Measurements from ENCODE around the gene SPTBN4. TPM values are rescaled to one million over a fixed set of nuclear protein-coding genes. Genes with fewer than 3 reads are reported as not detected.
"Not testable (repeated sequence)": the region's sequence is repeated elsewhere in the genome, so short reads cannot be mapped to it uniquely, and the experiment has no call there.

SPTBN4 gene
- total and polyA plus RNA-seq, 9 donors, result 2.2 to 11.6 (median 6.2) TPM

DNA sequence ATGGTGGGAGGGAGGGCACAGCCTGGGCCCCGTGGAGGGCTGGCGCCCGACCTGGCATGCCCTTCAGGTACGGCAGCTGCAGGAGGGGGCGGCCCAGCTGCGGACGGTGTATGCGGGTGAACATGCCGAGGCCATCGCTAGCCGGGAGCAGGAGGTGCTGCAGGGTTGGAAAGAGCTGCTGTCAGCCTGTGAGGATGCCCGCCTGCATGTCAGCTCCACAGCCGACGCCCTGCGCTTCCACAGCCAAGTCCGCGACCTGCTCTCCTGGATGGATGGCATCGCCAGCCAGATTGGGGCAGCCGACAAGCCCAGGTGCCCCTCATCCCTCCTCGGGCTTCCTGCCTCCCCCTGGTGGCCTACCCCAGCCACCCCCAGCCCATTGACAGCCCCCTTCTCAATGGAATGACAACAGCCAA is 93.3 kb downstream of the SPTBN4 start:
- Histone ChIP-seq H3K27me3 (no peaks in the 10 kb centered on the region), H3K9me3 (no peaks in the 10 kb centered on the region), H3K36me3 (no peaks in the 10 kb centered on the region), H3K4me1 (ENCODE audit: insufficient read depth) (no peaks in the 10 kb centered on the region), H3K4me3 (no peak overlapping the region), H3K27ac (no peak overlapping the region)
- 72 to 80% (median 74%) methylated on average over 20 of the region's 20 CpGs for WGBS, 3 donors
- no peak for TF ChIP-seq EP300 (IDR thresholded peaks at IDR 0.05)
- TF ChIP-seq POLR2A (IDR thresholded peaks at IDR 0.05), result no peak
- TF ChIP-seq, protein P1, sequence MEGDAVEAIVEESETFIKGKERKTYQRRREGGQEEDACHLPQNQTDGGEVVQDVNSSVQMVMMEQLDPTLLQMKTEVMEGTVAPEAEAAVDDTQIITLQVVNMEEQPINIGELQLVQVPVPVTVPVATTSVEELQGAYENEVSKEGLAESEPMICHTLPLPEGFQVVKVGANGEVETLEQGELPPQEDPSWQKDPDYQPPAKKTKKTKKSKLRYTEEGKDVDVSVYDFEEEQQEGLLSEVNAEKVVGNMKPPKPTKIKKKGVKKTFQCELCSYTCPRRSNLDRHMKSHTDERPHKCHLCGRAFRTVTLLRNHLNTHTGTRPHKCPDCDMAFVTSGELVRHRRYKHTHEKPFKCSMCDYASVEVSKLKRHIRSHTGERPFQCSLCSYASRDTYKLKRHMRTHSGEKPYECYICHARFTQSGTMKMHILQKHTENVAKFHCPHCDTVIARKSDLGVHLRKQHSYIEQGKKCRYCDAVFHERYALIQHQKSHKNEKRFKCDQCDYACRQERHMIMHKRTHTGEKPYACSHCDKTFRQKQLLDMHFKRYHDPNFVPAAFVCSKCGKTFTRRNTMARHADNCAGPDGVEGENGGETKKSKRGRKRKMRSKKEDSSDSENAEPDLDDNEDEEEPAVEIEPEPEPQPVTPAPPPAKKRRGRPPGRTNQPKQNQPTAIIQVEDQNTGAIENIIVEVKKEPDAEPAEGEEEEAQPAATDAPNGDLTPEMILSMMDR (IDR thresholded peaks at IDR 0.05), result no peak
- no peak for DNase-seq
- intact Hi-C loops (cut with DNase I), result no loop called here

DNA sequence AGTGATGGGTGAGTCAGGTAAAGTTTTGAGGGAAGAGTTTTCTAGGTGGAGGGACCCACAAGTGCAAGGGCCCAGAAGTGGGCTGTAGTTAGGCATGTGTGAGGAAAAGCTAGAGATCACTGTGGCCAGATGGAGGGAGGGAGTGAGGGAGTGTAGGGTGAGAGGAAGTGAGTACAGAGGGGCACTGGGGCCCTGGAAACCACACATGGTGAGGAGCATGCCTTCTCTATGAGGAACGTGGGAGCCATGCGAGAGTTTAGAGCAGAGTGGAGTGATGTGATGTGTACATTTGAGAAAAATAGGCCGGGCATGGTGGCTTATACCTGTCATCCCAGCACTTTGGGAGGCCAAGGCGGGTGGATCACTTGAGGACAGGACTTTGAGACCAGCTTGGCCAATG is 95.1 kb downstream of the SPTBN4 start:
- Histone ChIP-seq H3K4me3 (no peak overlapping the region), H3K36me3 (no peaks in the 10 kb centered on the region), H3K27ac (no peak overlapping the region), H3K4me1 (ENCODE audit: insufficient read depth) (no peaks in the 10 kb centered on the region), H3K27me3 (no peaks in the 10 kb centered on the region), H3K9me3 (no peaks in the 10 kb centered on the region)
- WGBS, 3 donors, result 79 to 84% (median 80%) methylated on average over 4 of the region's 4 CpGs
- no peak for DNase-seq
- no peak for TF ChIP-seq EP300 (IDR thresholded peaks at IDR 0.05)
- TF ChIP-seq, protein P1 (IDR thresholded peaks at IDR 0.05), result no peak
- no peak for TF ChIP-seq POLR2A (IDR thresholded peaks at IDR 0.05)
- intact Hi-C loops (cut with DNase I), result no loop called here

DNA sequence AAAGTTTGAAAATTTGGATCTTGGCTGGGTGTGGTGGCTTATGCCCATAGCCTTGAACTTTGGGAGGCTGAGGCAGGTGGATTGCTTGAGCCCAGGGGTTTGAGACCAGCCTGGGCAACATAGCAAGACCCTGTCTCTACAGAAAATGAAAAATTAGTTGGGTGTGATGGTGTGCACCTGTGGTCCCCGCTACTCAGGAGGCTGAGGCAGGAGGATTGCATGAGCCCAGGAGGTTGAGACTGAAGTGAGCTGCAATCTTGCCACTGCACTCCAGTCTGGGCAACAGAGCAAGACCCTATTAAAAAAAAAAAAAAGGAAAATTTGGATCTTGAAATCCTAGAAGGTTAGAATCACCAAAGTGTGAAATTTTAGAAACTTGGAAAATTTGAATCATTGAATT is 97.7 kb downstream of the SPTBN4 start:
- H3K9me3 ChIP-seq; H3K4me3 ChIP-seq; DNase-seq; H3K4me1 ChIP-seq (ENCODE audit: insufficient read depth); H3K27ac ChIP-seq; intact Hi-C loops (cut with DNase I); H3K27me3 ChIP-seq; H3K36me3 ChIP-seq: not testable (repeated sequence)
- WGBS, 3 donors, result 92 to 100% (median 94%) methylated on average over 1 of the region's 1 CpG

DNA sequence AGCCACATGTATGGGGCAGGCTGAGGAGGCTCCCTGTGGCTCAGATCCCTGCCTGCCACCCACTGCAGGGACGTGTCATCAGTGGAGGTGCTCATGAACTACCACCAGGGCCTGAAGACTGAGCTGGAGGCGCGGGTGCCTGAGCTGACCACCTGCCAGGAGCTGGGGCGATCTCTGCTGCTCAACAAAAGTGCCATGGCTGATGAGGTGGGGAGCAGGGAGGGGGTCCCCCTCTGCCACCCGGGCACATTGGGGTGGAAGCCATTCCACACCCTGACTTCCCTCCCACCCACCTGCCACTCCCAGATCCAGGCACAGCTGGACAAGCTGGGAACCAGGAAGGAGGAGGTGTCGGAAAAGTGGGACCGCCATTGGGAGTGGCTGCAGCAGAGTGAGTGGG is 98.6 kb downstream of the SPTBN4 start:
- no peak for TF ChIP-seq EP300 (IDR thresholded peaks at IDR 0.05)
- TF ChIP-seq, protein P1 (IDR thresholded peaks at IDR 0.05), result no peak
- TF ChIP-seq POLR2A (IDR thresholded peaks at IDR 0.05), result no peak
- DNase-seq, result no peak
- intact Hi-C loops (cut with DNase I), result no loop called here
- H3K36me3 ChIP-seq, result no peaks in the 10 kb centered on the region
- no peak overlapping the region for H3K4me3 ChIP-seq
- no peaks in the 10 kb centered on the region for H3K27me3 ChIP-seq
- 81 to 83% (median 82%) methylated on average over 7 of the region's 7 CpGs for WGBS, 3 donors
- no peak overlapping the region for H3K27ac ChIP-seq
- H3K4me1 ChIP-seq (ENCODE audit: insufficient read depth), result peaks cover 4% of the 10 kb centered on the region
- H3K9me3 ChIP-seq, result no peaks in the 10 kb centered on the region

DNA sequence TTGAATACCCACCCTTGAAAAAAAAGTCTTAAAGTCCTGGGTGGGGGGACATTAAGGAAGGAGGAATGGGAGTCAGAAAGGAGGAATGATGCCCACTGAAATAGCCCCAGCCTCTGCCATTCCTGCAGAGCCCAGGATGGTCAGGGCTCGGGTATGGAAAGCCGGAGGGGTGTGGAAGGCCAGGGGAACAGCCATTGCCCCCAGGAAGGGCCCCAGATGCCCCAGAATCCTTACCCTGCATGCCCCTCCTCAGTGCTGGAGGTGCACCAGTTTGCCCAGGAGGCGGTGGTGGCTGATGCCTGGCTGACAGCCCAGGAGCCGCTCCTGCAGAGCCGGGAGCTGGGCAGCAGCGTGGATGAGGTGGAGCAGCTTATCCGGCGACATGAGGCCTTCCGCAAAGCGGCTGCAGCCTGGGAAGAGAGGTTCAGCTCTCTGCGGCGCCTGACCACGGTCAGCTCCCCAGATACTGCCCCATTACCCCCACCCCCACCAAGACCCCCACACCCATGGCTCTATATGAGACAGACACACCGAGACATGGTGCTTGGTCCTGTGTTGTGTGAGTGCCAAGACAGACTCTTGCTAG is 99.2 kb downstream of the SPTBN4 start:
- Histone ChIP-seq H3K4me3 (no peak overlapping the region), H3K36me3 (no peaks in the 10 kb centered on the region), H3K4me1 (ENCODE audit: insufficient read depth) (peaks cover 4% of the 10 kb centered on the region), H3K27me3 (no peaks in the 10 kb centered on the region), H3K27ac (no peak overlapping the region), H3K9me3 (no peaks in the 10 kb centered on the region)
- 71 to 73% (median 73%) methylated on average over 14 of the region's 14 CpGs for WGBS, 3 donors
- TF ChIP-seq POLR2A (IDR thresholded peaks at IDR 0.05) (no peak), EP300 (IDR thresholded peaks at IDR 0.05) (no peak)
- TF ChIP-seq, protein P1 (IDR thresholded peaks at IDR 0.05), result no peak
- intact Hi-C loops (cut with DNase I), result no loop called here
- DNase-seq, result no peak

All from ovary (tissue), 9 donors.